Limb (tissue), 2 donors: ENCODE data around the gene DLG2.

ENCODE experiments used
- DNase-seq, 2 donors: peaks; one replicate each; pipeline ENCODE4 v3.0.0-alpha.2; 2016; ENCODE audit errors: extremely low spot score in 2 of 2

Gene DLG2

DNA sequence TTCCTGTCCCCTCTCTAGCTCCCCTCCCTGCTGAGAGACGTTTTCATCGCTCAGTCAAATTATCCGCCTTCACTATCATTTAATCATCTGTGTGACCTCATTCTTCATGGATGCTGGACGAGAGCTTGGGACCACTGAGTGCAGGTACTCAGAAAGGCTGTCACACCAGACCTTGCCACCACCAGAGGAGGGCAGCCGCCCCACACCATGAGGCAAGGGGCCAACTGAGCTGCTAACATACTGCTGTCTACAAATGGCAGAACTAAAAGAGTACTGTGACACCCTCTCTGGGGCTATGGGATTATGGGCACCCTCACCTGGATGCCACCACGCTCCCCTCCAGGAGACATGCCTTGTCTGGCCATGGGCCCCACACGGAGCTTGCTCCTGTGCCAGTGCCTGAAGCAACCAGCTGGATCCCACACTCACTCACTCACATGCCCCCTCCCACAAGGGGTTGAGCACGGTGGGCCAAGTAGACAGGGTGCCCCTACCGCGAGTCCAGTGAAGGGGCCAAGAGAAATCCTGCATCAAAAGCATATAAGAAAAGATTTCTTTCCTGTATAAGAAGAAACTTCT lies 1670.9 kb downstream of the DLG2 start:
- DNase-seq: no peak

DNA sequence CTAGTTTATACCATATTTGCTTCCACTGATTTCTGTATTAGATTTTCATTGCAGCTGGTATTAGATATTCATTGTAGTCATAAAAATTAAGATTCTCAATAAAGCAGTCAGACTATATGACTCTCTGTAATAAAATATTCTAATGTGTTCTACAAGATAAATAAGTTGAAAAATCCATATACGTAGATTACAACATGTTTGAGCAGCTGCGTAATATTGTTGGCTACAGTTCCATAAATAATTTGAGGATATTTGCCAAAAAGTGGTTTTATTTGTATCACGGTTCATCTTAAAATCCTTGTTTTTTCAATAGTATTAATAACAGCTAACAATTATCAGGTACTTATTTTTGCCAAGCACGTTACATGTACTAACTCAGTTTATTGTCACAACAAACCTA lies 1672.4 kb downstream of the DLG2 start:
- DNase-seq: no peak

DNA sequence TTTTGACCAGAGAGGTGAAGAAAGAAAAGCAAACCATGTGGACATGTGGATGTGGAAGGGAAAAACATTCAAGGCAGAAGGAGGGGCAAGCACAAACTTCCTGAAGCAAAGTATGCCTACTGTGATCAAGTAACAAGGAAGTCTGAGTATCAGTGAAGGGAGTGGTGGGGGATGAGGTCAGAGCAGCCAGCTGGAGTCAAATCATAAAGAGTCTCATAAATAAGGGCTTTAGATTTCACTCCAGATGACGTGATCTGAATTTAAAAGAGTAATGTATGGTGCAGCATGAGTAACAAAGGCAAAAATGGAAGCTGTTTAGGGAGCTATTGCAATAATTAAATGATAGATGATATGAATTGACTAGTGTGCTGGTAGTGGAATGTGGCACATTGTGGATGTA lies 1675.6 kb downstream of the DLG2 start:
- DNase-seq: peak in 1 of 2 donors; percentile 27

DNA sequence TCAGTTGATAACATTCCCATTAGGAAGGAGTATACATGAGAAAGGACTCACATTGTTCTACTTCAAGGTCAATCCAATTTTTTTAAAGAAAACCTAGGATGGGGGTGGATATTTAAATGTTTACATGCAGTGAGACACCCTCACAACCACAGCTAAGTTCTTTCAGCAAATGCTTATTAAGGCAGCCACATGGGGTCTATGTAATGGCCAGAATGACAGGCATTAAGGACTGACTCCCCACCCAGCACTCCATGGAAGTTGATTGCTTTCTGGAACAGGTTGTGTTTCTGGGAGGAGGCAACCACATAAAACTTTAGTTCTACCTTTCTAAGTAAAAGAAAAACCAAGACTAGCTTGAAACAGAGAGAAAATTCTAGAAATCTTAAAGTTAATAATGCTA lies 1678.9 kb downstream of the DLG2 start:
- DNase-seq: no peak

DNA sequence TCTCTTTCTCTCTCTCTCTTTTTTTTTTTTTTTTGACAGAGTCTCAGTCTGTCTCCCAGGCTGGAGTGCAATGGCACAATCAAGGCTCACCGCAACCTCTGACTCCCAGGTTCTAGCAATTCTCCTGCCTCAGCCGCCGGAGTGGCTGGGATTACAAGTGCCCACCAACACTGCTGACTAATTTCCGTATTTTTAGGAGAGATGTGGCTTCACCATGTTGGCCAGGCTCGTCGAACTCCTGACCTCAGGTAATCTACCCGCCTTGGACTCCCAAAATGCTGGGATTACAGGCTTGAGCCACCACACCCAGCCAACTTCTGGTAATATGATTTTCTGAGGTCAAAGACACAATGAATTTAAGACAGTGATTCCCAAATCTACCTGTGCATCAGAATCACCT lies 1681.2 kb downstream of the DLG2 start:
- DNase-seq: no peak

DNA sequence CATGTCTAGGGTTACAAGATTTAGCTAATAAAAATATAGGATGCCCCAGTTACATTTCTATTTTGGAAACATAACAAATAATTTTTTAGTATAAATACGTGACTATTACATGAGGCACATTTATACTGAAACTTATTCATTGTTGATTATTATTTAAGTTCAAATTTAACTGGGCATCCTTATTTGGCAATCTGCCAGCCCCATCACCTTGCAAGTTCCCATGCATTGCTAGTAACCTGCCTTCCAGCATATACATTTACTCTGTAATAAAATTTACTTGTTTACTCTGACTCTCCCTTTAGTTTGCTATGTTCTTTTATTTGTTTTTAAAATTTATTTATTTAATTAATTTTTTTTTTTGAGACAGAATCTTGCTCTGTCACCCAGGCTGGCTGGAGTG lies 1686.1 kb downstream of the DLG2 start:
- DNase-seq: no peak

DNA sequence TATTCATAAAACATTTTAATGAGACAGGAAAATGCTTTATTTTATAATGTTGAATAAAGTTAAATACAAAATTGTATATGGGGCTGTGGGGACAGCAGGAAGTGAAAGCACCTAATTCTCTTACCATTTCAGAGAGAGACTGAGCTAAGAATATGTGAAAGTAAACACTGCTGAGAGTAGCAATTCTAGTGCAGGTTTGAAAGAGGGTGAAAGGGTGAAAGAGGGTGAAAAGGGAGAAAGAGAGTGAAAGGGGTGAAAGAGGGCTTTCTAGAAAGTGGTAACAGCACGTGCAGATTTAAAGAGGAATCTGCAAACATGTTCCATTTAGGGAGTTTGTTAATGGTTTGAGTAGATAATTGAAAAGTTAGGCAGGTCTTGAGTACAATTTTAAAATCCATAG lies 1689.0 kb downstream of the DLG2 start:
- DNase-seq: no peak

DNA sequence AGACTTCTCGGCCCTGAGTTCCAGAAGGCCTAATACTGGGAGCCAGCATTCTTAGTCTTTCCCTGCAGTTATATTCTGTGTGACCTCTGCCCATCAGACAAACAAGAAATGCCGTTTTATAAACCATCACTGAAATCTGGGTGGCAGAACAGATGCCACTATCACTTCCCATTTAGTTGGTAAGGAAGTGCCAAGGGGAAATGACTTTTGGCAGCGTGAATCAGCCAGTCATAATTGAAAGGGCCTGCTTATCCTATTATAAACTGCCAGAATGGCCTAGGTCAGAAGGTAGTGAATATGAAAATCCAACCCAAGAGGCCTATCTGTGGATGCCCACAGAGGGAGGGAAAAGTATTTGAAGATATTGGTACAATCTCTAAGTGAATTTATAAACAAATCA lies 1694.1 kb downstream of the DLG2 start:
- no peak for DNase-seq

DNA sequence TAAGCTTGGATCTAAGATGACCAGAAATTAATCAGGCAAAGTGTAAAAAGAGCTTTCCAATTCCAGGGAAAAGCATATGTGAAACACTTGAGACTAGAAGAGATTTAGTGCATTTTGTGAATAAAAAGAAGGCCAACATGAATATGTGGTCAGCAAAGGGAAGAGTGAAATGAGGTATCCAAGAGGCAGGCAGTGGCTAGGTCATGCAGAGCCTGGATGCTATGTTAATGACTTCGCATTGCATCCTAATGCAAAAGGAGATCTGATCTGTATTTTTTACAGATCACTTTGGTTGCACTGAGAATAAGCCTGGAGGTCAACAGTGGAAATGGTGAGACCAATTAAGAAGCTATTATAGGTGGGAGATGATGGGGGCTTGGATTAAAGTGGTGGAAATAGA lies 1699.7 kb downstream of the DLG2 start:
- no peak for DNase-seq

DNA sequence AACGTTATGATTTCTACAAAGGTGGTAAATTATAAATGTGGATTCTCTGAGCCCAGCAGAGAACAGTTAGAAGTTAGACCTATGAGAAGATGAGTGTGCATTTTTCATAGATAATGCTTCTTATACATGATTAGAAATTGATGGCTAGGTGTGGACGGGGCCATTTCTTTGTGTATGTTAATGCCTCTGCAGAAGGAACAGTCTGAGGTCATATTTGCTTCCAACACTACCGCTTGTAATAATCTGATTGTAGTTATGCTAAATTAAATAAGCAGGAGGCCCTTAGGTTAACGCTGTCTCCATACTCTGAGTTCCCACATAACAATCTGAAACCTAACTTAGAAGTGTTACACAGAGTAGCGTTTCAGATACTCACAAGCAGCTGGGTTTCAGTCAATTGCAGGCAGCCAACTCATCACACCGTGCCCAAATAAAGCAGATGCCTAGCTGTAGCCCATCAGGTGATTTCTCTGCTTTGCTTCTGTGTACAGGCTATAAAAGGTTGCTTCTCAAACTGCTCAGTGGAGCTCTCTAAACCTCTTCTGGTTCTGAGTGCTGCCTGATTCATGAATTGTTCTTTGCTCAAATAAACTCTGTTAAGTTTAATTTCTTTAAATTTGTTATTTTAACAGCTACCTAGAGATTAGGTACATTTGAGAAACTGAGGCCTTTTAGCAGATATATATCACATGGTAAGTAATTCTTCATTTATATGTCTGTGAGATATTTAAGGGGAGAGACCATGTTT lies 1702.2 kb downstream of the DLG2 start:
- DNase-seq: no peak

DNA sequence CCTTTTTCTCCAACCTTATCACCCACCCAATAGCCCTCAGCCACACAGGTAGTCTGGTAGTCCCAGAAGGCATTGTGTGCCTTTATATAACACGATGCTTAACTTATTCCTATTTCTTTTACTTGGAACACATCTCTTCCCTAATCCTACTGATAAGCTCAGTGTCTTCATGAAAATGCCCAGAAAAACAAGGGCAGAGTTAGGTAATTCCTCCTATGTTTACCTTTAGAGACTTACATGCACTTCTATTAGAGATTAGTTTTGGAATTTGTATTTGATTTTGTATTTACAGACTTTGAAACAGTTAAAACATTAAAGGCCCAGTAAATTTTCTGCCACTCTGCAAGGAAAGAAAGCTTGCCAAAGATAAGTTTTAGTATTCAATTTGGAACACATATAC lies 1703.2 kb downstream of the DLG2 start:
- DNase-seq: no peak

DNA sequence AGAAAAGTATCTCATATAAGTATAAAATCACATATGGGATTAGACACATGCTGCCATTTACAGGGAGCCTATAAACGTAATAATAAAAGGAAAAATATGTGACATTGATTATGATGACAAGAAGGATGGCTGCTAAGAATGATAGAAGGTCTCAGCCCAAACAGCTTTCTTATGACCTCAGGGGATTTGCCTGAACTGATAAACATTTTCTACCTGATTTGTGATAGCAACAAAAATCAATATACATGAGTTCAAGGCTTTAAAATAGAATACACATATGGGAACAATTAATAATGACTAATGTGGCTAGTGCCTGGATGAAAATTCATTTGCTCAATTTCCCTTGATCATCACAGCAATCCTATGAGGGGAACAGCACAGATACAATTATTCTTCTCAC lies 1704.2 kb downstream of the DLG2 start:
- no peak for DNase-seq

DNA sequence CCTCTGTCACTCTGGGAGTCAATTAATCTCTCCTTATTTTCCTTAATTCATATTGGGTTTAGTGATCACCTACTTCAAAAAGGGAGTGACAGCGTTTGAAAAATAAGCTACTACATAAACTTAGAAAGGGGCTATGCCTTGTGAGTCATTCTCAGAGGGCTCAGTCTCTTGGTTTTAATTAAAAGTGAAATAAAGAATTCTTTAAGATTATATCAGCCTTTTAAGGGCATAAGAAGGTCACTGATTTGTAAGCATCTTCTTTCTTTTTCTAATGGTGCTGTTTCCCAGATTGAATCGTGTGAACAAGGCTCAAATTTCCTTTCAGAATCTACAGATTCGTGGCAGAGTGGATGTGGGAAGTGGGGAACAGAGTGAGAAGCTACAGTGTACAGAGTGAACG lies 1704.8 kb downstream of the DLG2 start:
- DNase-seq: no peak

DNA sequence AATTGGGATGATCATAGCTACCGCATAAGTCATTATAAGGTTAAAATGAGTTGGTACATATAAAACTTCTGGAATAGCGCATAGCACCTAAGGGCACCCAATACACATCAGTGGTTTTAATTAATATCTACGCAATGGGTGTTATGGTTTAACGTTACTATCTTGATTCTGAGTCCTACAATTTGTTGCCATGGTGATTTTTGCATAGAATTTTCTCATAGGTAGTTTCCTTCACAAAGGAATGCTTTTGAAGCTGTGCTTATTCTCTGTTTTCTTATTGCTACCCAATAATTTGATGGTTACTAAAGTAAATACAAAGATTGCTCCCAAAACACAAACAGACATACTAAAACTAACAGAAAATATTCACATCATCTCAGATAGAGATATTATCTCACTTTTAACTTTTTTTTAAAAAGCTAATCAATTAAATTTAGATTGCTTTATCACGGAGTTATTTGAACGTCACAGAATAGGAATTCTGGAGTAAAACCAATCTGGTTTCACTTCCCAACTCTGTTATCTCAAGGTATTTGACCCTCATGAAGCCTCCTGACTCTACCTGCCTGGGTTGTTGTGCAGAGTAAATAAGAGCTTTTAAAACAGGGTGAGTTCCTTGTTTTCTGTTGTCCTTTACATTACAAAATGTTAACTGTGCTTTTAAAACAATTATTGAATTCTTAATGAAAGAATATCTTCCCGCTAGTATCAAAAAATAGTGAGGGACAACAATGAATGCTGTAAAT lies 1705.5 kb downstream of the DLG2 start:
- no peak for DNase-seq

DNA sequence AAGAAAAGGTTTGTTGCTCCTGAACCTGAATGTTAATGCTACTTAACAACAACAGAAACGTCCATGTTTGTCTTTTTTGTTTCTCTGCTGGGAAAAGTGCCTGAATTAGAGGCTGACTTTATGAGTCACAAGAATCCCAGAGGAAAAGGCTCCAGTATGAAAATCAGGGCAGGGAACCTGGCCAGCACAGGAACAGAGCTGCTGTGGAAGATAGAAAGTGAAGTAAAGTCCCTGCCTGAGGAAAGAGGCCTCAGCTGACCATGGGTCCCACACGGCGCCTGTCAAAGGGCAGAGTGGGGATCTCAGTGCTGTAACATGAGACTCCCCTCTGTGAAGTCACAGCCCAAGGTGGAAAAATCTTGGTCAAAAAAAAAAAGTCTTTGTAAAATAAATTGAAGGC lies 1708.7 kb downstream of the DLG2 start:
- DNase-seq: no peak

DNA sequence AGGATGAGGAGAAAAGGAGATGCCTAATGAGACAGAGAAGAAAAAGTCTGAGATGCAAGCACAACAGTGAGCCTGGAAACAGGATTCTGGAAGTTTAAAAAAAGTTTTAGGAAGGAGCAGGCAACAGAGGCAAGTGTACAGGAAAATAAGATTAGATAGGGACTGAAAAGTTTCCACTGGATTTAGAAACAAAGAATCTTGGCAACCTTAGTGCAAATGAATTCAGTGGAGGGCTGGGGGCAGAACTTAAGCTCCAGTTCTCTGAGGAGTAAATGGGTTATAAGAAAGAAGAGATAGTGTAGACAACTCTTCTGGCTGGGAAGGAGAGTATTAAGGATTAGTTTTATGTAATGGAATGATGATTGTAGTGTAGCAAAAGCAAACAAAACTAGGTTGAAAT lies 1712.1 kb downstream of the DLG2 start:
- no peak for DNase-seq

DNA sequence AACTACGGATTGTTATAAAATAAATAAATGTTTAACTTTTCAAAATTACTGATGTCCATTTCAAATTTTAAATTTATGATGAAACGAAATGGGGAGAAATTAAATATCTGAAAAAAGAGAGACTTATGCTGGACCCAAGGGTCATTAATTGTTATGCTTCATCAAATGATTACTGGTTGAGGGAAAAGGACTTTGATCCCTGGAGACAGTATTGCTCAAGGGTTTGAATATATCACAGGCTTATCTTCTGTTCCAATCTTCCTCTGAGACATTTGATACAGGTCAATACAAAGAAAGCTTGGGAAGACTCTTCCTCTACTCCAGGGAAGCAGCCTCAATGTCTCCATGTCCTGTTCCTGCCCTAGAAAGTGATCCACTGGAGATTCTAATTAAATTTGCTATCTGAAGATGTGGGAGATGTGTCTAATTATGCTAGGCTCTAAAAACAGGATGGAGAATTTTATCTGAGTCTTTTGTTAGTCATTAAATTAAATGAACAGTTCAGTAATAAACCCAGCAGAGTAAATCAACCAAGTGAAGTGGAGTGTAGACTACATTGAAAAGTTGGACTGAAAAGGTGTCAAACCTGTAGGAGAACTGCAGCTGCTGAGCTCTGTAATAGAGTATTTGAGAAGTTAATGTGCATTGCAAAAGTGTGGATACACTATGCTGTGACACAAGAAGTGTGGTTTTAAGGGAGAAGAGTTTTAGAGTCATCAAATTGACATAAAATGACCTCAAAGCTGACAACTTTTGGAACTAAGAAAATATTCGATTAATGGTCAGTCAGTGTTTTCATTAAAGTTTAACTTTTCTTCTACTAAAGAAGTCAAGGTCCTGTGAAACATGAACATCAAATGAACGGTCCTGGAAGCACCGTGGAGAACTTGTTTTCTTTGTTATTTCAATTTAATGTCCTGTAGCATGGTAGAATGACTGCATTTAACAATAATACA lies 1717.3 kb downstream of the DLG2 start:
- DNase-seq: no peak

DNA sequence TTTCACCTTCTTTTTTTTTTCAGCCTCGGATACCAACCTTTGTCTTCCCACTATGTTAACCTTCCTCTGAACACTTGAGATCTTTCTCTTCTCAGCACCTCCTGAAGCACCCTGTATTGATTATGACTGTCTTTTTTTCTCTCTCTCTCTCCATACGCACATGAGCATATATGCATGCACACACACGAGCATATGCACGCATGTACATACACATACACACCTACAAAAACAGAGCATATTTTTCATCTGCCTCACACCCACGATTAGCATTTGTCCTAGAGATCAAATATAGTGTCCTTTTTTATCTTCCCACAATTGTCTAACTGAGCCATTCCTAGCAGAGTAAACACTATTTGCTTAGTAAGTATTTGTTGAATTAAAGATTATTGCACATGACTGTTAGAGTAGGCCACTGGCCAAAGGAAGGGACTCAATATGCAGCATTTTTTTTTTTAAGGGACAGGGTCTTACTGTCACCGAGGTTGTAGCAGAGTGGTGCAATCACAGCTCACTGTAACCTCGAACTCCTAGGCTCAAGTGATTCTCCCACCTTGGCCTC lies 1718.8 kb downstream of the DLG2 start:
- DNase-seq: no peak

DNA sequence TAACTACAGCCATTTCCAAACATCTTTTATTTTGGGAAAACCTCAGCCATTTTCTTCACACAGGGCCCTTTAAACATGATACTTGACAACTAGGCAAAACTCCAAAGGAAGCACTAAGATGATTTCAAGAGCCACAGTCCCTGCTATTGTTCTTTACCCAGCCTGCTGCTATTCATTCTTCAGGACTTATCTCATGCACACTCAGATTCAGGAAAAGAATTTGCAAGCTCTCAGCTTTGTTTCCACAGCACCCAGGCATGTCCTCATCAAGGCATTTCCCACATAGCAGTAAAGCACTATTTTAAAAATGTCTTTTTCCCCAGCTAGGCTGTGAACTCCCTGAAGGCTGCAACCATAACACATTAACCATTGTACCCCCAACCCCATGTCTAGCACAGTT lies 1731.6 kb downstream of the DLG2 start:
- DNase-seq: no peak

DNA sequence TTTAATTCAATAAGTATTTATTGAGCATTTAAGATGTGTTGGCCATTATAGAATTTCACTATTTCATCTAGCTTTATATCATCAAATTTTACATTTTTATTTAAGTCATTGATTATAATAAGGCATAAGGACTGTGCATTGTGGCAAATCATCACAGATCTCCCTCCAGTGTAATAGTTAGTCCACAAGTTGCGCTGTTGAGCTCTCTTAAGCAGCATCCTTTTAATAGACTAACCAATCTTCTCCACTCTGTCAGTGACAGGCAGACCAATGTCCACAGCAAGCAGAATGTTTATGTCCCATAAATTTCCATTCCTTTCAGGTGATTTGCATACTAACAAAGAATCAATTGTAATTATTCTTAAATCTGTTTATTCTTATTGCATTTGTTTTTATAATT lies 1745.7 kb downstream of the DLG2 start:
- no peak for DNase-seq

DNA sequence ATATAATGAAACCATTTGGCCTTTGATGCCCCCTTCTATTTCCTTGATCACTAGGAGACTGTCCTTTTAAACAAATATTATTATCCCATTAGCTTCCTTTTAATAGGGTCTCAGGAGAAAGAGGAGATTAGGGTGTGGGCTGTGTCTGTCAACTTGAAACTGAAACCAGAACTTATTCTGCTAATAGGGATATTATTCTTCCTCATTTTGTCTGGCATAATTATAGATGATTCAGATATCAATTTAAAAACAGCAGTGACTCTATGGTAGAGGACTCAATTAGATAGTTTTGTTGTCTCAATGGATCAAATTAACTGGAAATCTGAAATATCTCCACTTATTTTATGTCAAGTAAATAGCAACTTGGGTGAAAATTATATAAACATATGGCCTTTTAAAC lies 1756.1 kb downstream of the DLG2 start:
- no peak for DNase-seq
